Ecto neural progenitor cell (in vitro differentiated cells): Measurements from ENCODE around the gene DISP3.

Experiments
- DNase-seq: peaks from one replicate; pipeline ENCODE4 v3.0.0-alpha.2; 2018; ENCODE audit warnings: low spot score

DISP3 gene

GRCh38 chr1:11478571-11479374 lies at the start of gene DISP3:
DISP3 (plus strand) TSS chr1:11479155; CDS start chr1:11500993, 21,838 bp downstream.
- DNase-seq = peak; percentile 94

GRCh38 chr1:11429226-11429625 lies 49.7 kb upstream of the DISP3 start:
- DNase-seq = no peak

- no peak for DNase-seq
These were observed 49.0 kb upstream of the DISP3 start for GRCh38 chr1:11429935-11430334.

- no peak for DNase-seq
These were observed 46.9 kb upstream of the DISP3 start for GRCh38 chr1:11431941-11432507.

- DNase-seq = no peak
These were observed 46.4 kb upstream of the DISP3 start for GRCh38 chr1:11432526-11432925.

- DNase-seq = no peak
These were observed 44.5 kb upstream of the DISP3 start for GRCh38 chr1:11434501-11434900.

- DNase-seq = no peak
These were observed 44.0 kb upstream of the DISP3 start for GRCh38 chr1:11434926-11435325.

- no peak for DNase-seq
These were observed 40.0 kb upstream of the DISP3 start for GRCh38 chr1:11438996-11439395.

GRCh38 chr1:11441211-11441952 lies 37.6 kb upstream of the DISP3 start:
- DNase-seq = no peak

- DNase-seq = no peak
These were observed 35.9 kb upstream of the DISP3 start for GRCh38 chr1:11443043-11443442.

GRCh38 chr1:11443961-11444658 lies 34.8 kb upstream of the DISP3 start:
- DNase-seq = no peak

GRCh38 chr1:11444907-11445306 lies 34.0 kb upstream of the DISP3 start:
- DNase-seq = no peak

- peak; percentile 61 for DNase-seq
These were observed 31.1 kb upstream of the DISP3 start for GRCh38 chr1:11447903-11448302.

- no peak for DNase-seq
These were observed 30.4 kb upstream of the DISP3 start for GRCh38 chr1:11448373-11449099.

- DNase-seq = no peak
These were observed 29.9 kb upstream of the DISP3 start for GRCh38 chr1:11449100-11449403.

GRCh38 chr1:11450310-11450709 lies 28.6 kb upstream of the DISP3 start:
- DNase-seq = no peak

- no peak for DNase-seq
These were observed 25.0 kb upstream of the DISP3 start for GRCh38 chr1:11453742-11454491.

GRCh38 chr1:11455967-11456570 lies 22.9 kb upstream of the DISP3 start:
- DNase-seq = no peak

- no peak for DNase-seq
These were observed 22.0 kb upstream of the DISP3 start for GRCh38 chr1:11456965-11457364.

GRCh38 chr1:11458811-11459275 lies 20.1 kb upstream of the DISP3 start:
- no peak for DNase-seq
